ENCODE data around the gene CEMIP. TPM values are rescaled to one million over a fixed set of nuclear protein-coding genes. Genes with fewer than 3 reads are reported as not detected.

The CEMIP gene
- polyA plus RNA-seq, 1 of the 3 experiments (the other 2 are of a cell fraction) = 27.8 TPM

DNA sequence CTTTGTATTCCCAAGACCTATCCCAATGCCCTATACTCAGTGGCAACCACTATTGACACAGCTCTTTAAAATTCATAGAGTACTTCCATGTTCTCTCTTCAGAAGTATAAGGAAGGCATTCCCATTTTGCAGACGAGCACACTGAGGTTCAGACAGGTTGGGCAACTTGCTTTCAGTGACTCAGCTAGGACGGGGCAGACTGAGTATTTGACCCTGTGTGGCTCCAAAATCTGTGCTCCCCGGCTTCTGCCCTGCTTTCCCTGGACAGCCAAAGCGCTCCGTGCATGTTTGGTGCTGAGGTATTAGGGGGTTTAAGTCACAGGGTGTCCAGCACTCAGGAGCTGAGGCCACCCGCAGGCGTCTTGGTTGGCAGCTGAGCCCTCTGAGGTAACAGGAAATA is 59.5 kb downstream of the CEMIP start:
- no peaks in the 10 kb centered on the region for H3K9me3 ChIP-seq
- no peaks in the 10 kb centered on the region for H3K9me2 ChIP-seq
- no peaks in the 10 kb centered on the region for H4K20me1 ChIP-seq (ENCODE audit: insufficient read depth)
- no peak overlapping the region for H3K9ac ChIP-seq
- DNase-seq = no peak
- WGBS (ENCODE audit: low lambda C conversion rate) = 71% methylated on average over 5 of the region's 7 CpGs
- no peak overlapping the region for H3K27ac ChIP-seq (ENCODE audit: low read depth in 2 of 2, low read length in 1 of 2)
- no peak overlapping the region for H3K4me3 ChIP-seq (ENCODE audit: low read depth in 2 of 2, low read length in 1 of 2)
- H3K27me3 ChIP-seq (ENCODE audit: insufficient read depth) = no peaks in the 10 kb centered on the region
- TF ChIP-seq RXRA (IDR thresholded peaks at IDR 0.05; ENCODE audit: borderline replicate concordance, low read depth) (no peak), TAF1 (IDR thresholded peaks at IDR 0.05; ENCODE audit: borderline replicate concordance, low read depth, low read length) (no peak), FOXM1 (IDR thresholded peaks at IDR 0.05; ENCODE audit: low read depth) (no peak), CHD2 (IDR thresholded peaks at IDR 0.05; ENCODE audit: low read length, partially characterized antibody) (no peak), EZH2phosphoT487 (IDR thresholded peaks at IDR 0.05; ENCODE audit: borderline replicate concordance, low read depth) (no peak), USF2 (IDR thresholded peaks at IDR 0.05; ENCODE audit: borderline replicate concordance, low read depth, low read length) (no peak)
- no peak overlapping the region for H3K4me2 ChIP-seq
- H2AFZ ChIP-seq (ENCODE audit: low read depth) = no peak overlapping the region
- CTCF ChIA-PET = no interaction called here
- H3F3A ChIP-seq (replicated peaks; ENCODE audit: insufficient read depth) = no peaks in the 10 kb centered on the region
- no peaks in the 10 kb centered on the region for H3K79me2 ChIP-seq (ENCODE audit: insufficient read depth)
- POLR2A ChIA-PET = no interaction called here
- peaks cover 0 to 13% of the 10 kb centered on the region in 2 experiments; a peak in 2 of 4 replicates for H3K4me1 ChIP-seq (ENCODE audit: control insufficient read depth in 1 of 2, insufficient read depth in 2 of 2, low read depth in 1 of 2, low read length in 1 of 2)
- no peaks in the 10 kb centered on the region for H3K36me3 ChIP-seq (replicated peaks in 1 of 2; ENCODE audit: control insufficient read depth in 1 of 2, insufficient read depth in 2 of 2, low read length in 1 of 2)

DNA sequence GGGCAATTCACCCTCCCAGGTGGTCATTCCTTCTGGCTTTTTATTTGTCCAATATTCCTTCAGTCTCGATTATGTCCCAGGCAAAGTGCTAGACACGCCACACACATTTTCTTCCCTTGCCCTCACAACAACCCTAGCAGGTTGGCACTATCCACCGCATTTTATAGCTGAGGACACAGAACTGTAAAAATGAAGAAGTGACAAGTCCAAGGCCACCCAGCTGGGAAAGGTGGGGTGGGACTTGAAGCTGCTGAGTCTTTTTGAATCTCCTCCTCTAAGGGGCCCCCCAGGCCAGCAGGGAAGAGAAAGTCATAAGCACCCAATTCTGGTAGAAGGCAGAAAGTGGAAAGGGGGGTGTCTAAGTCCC is 60.6 kb downstream of the CEMIP start:
- Histone ChIP-seq H3K9me3 (no peaks in the 10 kb centered on the region), H3K4me1 (ENCODE audit: control insufficient read depth in 1 of 2, insufficient read depth in 2 of 2, low read depth in 1 of 2, low read length in 1 of 2) (peaks cover 5 to 13% of the 10 kb centered on the region in 2 experiments; a peak in 2 of 4 replicates), H3K36me3 (replicated peaks in 1 of 2; ENCODE audit: control insufficient read depth in 1 of 2, insufficient read depth in 2 of 2, low read length in 1 of 2) (no peaks in the 10 kb centered on the region), H3K27me3 (ENCODE audit: insufficient read depth) (no peaks in the 10 kb centered on the region), H2AFZ (ENCODE audit: low read depth) (no peak overlapping the region), H3K9ac (no peak overlapping the region), H3K79me2 (ENCODE audit: insufficient read depth) (no peaks in the 10 kb centered on the region), H3K27ac (ENCODE audit: low read depth in 2 of 2, low read length in 1 of 2) (no peak overlapping the region), H3K4me3 (ENCODE audit: low read depth in 2 of 2, low read length in 1 of 2) (no peak overlapping the region), H3K9me2 (no peaks in the 10 kb centered on the region), H3K4me2 (no peak overlapping the region), H4K20me1 (ENCODE audit: insufficient read depth) (no peaks in the 10 kb centered on the region), H3F3A (replicated peaks; ENCODE audit: insufficient read depth) (no peaks in the 10 kb centered on the region)
- ChIA-PET CTCF (no interaction called here), POLR2A (no interaction called here)
- 82% methylated on average over 3 of the region's 3 CpGs for WGBS (ENCODE audit: low lambda C conversion rate)
- no peak for DNase-seq
- TF ChIP-seq GATA2 (CRISPR knock-in tag; IDR thresholded peaks at IDR 0.05) = no peak
- TF ChIP-seq, protein P1, sequence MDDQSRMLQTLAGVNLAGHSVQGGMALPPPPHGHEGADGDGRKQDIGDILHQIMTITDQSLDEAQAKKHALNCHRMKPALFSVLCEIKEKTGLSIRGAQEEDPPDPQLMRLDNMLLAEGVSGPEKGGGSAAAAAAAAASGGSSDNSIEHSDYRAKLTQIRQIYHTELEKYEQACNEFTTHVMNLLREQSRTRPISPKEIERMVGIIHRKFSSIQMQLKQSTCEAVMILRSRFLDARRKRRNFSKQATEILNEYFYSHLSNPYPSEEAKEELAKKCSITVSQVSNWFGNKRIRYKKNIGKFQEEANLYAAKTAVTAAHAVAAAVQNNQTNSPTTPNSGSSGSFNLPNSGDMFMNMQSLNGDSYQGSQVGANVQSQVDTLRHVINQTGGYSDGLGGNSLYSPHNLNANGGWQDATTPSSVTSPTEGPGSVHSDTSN (IDR thresholded peaks at IDR 0.05) = no peak
- TF ChIP-seq RAD21 (IDR thresholded peaks at IDR 0.05; ENCODE audit: low read length) = no peak
- no peak for TF ChIP-seq POLR2AphosphoS5 (IDR thresholded peaks at IDR 0.05; ENCODE audit: low read depth, low read length)
- TF ChIP-seq CHD2 (IDR thresholded peaks at IDR 0.05; ENCODE audit: low read length, partially characterized antibody) = no peak
- TF ChIP-seq ZBTB33 (IDR thresholded peaks at IDR 0.05; ENCODE audit: borderline replicate concordance, low read depth) = no peak
- TF ChIP-seq MAX (IDR thresholded peaks at IDR 0.05; ENCODE audit: low read depth) = no peak
- TF ChIP-seq FOXJ3 (CRISPR knock-in tag; IDR thresholded peaks at IDR 0.05) = no peak
- no peak for TF ChIP-seq NFIC (IDR thresholded peaks at IDR 0.05; ENCODE audit: borderline replicate concordance)
- TF ChIP-seq YY1 (IDR thresholded peaks at IDR 0.05; ENCODE audit: low read depth) = no peak
- TF ChIP-seq EZH2phosphoT487 (IDR thresholded peaks at IDR 0.05; ENCODE audit: borderline replicate concordance, low read depth) = no peak
- no peak for TF ChIP-seq TCF12 (IDR thresholded peaks at IDR 0.05)
- TF ChIP-seq USF2 (IDR thresholded peaks at IDR 0.05; ENCODE audit: borderline replicate concordance, low read depth, low read length) = no peak
- TF ChIP-seq, protein P2, sequence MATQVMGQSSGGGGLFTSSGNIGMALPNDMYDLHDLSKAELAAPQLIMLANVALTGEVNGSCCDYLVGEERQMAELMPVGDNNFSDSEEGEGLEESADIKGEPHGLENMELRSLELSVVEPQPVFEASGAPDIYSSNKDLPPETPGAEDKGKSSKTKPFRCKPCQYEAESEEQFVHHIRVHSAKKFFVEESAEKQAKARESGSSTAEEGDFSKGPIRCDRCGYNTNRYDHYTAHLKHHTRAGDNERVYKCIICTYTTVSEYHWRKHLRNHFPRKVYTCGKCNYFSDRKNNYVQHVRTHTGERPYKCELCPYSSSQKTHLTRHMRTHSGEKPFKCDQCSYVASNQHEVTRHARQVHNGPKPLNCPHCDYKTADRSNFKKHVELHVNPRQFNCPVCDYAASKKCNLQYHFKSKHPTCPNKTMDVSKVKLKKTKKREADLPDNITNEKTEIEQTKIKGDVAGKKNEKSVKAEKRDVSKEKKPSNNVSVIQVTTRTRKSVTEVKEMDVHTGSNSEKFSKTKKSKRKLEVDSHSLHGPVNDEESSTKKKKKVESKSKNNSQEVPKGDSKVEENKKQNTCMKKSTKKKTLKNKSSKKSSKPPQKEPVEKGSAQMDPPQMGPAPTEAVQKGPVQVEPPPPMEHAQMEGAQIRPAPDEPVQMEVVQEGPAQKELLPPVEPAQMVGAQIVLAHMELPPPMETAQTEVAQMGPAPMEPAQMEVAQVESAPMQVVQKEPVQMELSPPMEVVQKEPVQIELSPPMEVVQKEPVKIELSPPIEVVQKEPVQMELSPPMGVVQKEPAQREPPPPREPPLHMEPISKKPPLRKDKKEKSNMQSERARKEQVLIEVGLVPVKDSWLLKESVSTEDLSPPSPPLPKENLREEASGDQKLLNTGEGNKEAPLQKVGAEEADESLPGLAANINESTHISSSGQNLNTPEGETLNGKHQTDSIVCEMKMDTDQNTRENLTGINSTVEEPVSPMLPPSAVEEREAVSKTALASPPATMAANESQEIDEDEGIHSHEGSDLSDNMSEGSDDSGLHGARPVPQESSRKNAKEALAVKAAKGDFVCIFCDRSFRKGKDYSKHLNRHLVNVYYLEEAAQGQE (IDR thresholded peaks at IDR 0.05; ENCODE audit: low read depth, low read length) = no peak
- TF ChIP-seq RCOR1 (IDR thresholded peaks at IDR 0.05; ENCODE audit: low read length) = no peak
- TF ChIP-seq SIN3A (IDR thresholded peaks at IDR 0.05; ENCODE audit: borderline replicate concordance, low read depth, low read length) = no peak
- TF ChIP-seq JUND (IDR thresholded peaks at IDR 0.05) = no peak
